HG03342 (cell line): ENCODE data around the gene SLC22A9.
"Not testable (repeated sequence)": the region's sequence is repeated elsewhere in the genome, so short reads cannot be mapped to it uniquely, and the experiment has no call there.

Source experiments
- ATAC-seq: cut with Tn5 transposase; IDR thresholded peaks from one replicate; pipeline ENCODE4 v1.9.1; 2021; ENCODE audit warnings: mild to moderate bottlenecking, moderate library complexity; ENCODE audit not compliant: unreplicated experiment

The SLC22A9 gene

GRCh38 chr11:63369165-63369970, at the start of gene SLC22A9:
Gene SLC22A9, plus strand, starts transcription at chr11:63369785. Its CDS starts 272 bp downstream, at chr11:63370057.
- no peak for ATAC-seq

- no peak for ATAC-seq
Measured at GRCh38 chr11:63321723-63322122, 47.9 kb upstream of the SLC22A9 start.

GRCh38 chr11:63335089-63335488, 34.5 kb upstream of the SLC22A9 start:
- ATAC-seq, result not testable (repeated sequence)

- ATAC-seq, result no peak
Measured at GRCh38 chr11:63337070-63337469, 32.5 kb upstream of the SLC22A9 start.

GRCh38 chr11:63343130-63343529, 26.5 kb upstream of the SLC22A9 start:
- ATAC-seq, result no peak

- no peak for ATAC-seq
Measured at GRCh38 chr11:63352144-63352543, 17.4 kb upstream of the SLC22A9 start.

GRCh38 chr11:63362196-63362793, 7.3 kb upstream of the SLC22A9 start:
- ATAC-seq, result no peak

- no peak for ATAC-seq
Measured at GRCh38 chr11:63369971-63370588, 495 bp downstream of the SLC22A9 start.

GRCh38 chr11:63371396-63371795, 1.8 kb downstream of the SLC22A9 start:
- no peak for ATAC-seq

GRCh38 chr11:63375434-63375833, 5.8 kb downstream of the SLC22A9 start:
- ATAC-seq, result peak; percentile 64

- no peak for ATAC-seq
Measured at GRCh38 chr11:63380130-63380529, 10.5 kb downstream of the SLC22A9 start.

GRCh38 chr11:63395697-63396096, 26.1 kb downstream of the SLC22A9 start:
- ATAC-seq, result no peak

GRCh38 chr11:63404161-63404935, 34.8 kb downstream of the SLC22A9 start:
- no peak for ATAC-seq

GRCh38 chr11:63405114-63405513, 35.5 kb downstream of the SLC22A9 start:
- no peak for ATAC-seq

GRCh38 chr11:63406458-63406857, 36.9 kb downstream of the SLC22A9 start:
- no peak for ATAC-seq

- no peak for ATAC-seq
Measured at GRCh38 chr11:63417174-63417852, 47.7 kb downstream of the SLC22A9 start.

- ATAC-seq, result no peak
Measured at GRCh38 chr11:63427971-63428508, 58.5 kb downstream of the SLC22A9 start.

GRCh38 chr11:63430731-63431130, 61.1 kb downstream of the SLC22A9 start:
- ATAC-seq, result not testable (repeated sequence)

GRCh38 chr11:63435351-63435750, 65.8 kb downstream of the SLC22A9 start:
- ATAC-seq, result not testable (repeated sequence)

- not testable (repeated sequence) for ATAC-seq
Measured at GRCh38 chr11:63435831-63436230, 66.2 kb downstream of the SLC22A9 start.
